Loucy (cell line): Measurements from ENCODE around the gene MRM2.

ENCODE experiments used
- H2AFZ ChIP-seq: fragments of 200-600 bp; sonication (generic); 2 replicates; pipeline ENCODE4 v1.6.0; 2016; ENCODE audit warnings: antibody characterized with exemption, mild to moderate bottlenecking, low read length, moderate library complexity
- H3F3A ChIP-seq: fragments of 200-600 bp; 2 replicates; pipeline ENCODE4 v1.6.0; 2016; ENCODE audit warnings: antibody characterized with exemption, low read depth, mild to moderate bottlenecking
- H3K27me3 ChIP-seq: fragments of 200-600 bp; sonication (generic); 2 replicates; pipeline ENCODE4 v1.6.1; 2014; ENCODE audit warnings: low read length, mild to moderate bottlenecking; ENCODE audit not compliant: insufficient read depth, poor library complexity, severe bottlenecking
- H3K36me3 ChIP-seq: fragments of 200-600 bp; sonication (generic); 2 replicates; pipeline ENCODE4 v1.6.1; 2016; ENCODE audit warnings: low read length; ENCODE audit not compliant: insufficient read depth
- H3K4me1 ChIP-seq: fragments of 200-600 bp; sonication (generic); 2 replicates; pipeline ENCODE4 v1.5.1; 2014; ENCODE audit warnings: low read length, mild to moderate bottlenecking; ENCODE audit not compliant: insufficient read depth, poor library complexity, severe bottlenecking
- H3K4me2 ChIP-seq: fragments of 200-600 bp; sonication (generic); 2 replicates; pipeline ENCODE4 v1.6.0; 2014; ENCODE audit warnings: antibody characterized with exemption, low read length, low read depth, mild to moderate bottlenecking; ENCODE audit not compliant: poor library complexity, severe bottlenecking
- H3K4me3 ChIP-seq: fragments of 200-600 bp; sonication (generic); 2 replicates; pipeline ENCODE4 v1.5.1; 2014; ENCODE audit warnings: low read length, mild to moderate bottlenecking, mixed read lengths; ENCODE audit not compliant: poor library complexity, severe bottlenecking
- H3K79me2 ChIP-seq: fragments of 200-600 bp; sonication (generic); 2 replicates; pipeline ENCODE4 v1.6.1; 2014; ENCODE audit warnings: low read length; ENCODE audit not compliant: insufficient read depth
- H3K9ac ChIP-seq: fragments of 200-600 bp; sonication (generic); 2 replicates; pipeline ENCODE4 v1.6.0; 2014; ENCODE audit warnings: mild to moderate bottlenecking, low read depth, low read length, moderate library complexity; ENCODE audit not compliant: poor library complexity, severe bottlenecking
- H3K9me2 ChIP-seq: fragments of 200-600 bp; sonication (generic); replicated peaks from 2 replicates; pipeline ENCODE4 v1.6.1; 2016; ENCODE audit warnings: low read depth, low read length, mixed read lengths
- H3K9me3 ChIP-seq: fragments of 200-600 bp; sonication (generic); 2 replicates; pipeline ENCODE4 v1.6.1; 2014; ENCODE audit warnings: mild to moderate bottlenecking, antibody characterized with exemption, low read length, low read depth; ENCODE audit not compliant: insufficient read depth
- H4K20me1 ChIP-seq: fragments of 200-600 bp; sonication (generic); 2 replicates; pipeline ENCODE4 v1.6.0; 2014; ENCODE audit warnings: antibody characterized with exemption, low read length, mild to moderate bottlenecking; ENCODE audit not compliant: insufficient read depth, poor library complexity, severe bottlenecking
- EZH2phosphoT487 ChIP-seq: fragments of 200-600 bp; IDR thresholded peaks from 2 replicates; pipeline ENCODE4 v1.6.1; 2018; ENCODE audit warnings: antibody characterized with exemption, mild to moderate bottlenecking, moderate library complexity, borderline replicate concordance
- TF ChIP-seq, protein P1 (sequence below): fragments of 200-600 bp; sonication (generic); conservative IDR thresholded peaks from 2 replicates; pipeline ENCODE4 v1.5.1; 2014; ENCODE audit warnings: mild to moderate bottlenecking, antibody characterized with exemption, low read length

Gene MRM2

DNA sequence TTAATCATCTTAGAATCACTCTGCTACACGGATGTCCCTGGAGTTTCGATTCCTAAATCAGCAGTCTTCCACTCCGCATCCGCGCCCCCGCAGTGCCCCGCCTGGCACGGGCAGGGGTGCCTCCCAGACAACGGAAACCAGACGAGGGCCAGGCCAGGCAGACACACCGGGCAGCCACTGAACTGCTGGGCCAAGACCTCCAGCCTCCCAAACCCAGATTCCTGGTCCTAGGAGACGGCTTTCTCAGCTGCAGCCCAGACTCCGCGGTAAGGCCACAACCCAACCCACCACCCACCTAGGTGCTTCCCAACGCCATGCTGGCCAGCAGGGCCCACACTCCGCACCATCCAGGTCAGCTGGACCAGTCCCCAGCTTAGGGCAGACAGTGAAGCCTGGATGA is 42.5 kb downstream of the MRM2 start:
- no peak for TF ChIP-seq EZH2phosphoT487
- TF ChIP-seq, protein P1, sequence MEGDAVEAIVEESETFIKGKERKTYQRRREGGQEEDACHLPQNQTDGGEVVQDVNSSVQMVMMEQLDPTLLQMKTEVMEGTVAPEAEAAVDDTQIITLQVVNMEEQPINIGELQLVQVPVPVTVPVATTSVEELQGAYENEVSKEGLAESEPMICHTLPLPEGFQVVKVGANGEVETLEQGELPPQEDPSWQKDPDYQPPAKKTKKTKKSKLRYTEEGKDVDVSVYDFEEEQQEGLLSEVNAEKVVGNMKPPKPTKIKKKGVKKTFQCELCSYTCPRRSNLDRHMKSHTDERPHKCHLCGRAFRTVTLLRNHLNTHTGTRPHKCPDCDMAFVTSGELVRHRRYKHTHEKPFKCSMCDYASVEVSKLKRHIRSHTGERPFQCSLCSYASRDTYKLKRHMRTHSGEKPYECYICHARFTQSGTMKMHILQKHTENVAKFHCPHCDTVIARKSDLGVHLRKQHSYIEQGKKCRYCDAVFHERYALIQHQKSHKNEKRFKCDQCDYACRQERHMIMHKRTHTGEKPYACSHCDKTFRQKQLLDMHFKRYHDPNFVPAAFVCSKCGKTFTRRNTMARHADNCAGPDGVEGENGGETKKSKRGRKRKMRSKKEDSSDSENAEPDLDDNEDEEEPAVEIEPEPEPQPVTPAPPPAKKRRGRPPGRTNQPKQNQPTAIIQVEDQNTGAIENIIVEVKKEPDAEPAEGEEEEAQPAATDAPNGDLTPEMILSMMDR, result no peak
- Histone ChIP-seq H3K9me2 (no peaks in the 10 kb centered on the region), H3K9ac (no peak overlapping the region), H3K4me2 (no peak overlapping the region), H3K36me3 (peaks cover 55% of the 10 kb centered on the region; the same call in 1 of the 2 replicates), H3F3A (no peaks in the 10 kb centered on the region), H3K27me3 (no peaks in the 10 kb centered on the region), H3K4me3 (no peak overlapping the region), H3K4me1 (no peaks in the 10 kb centered on the region), H2AFZ (no peak overlapping the region), H3K9me3 (peaks cover 8% of the 10 kb centered on the region; the same call in 1 of the 2 replicates), H4K20me1 (no peaks in the 10 kb centered on the region), H3K79me2 (peaks cover 17% of the 10 kb centered on the region; the same call in 1 of the 2 replicates)

DNA sequence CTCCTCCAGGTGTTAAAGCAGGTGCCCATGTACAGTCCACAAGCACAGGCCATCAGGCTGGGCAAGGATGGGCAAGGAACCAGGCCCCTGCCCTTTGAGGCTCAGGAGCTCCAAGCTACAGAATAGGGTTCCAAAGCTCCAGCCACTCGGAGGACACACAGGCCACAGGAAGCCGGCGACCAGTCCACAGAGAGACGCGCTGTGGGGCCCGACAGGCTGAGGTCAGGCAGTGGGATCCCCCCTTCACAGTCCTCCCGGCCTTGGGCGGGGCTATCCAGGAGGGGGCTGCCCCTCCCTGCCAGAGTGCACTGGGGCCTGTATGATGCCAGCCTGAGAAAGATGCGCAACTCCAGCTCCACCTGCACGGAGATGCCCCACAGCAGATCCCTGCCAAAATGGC is 43.2 kb downstream of the MRM2 start:
- Histone ChIP-seq H3K36me3 (peaks cover 55% of the 10 kb centered on the region; the same call in 1 of the 2 replicates), H3K27me3 (no peaks in the 10 kb centered on the region), H3K4me3 (no peak overlapping the region), H3K9ac (no peak overlapping the region), H3K9me3 (peaks cover 8% of the 10 kb centered on the region; the same call in 1 of the 2 replicates), H2AFZ (no peak overlapping the region), H3F3A (no peaks in the 10 kb centered on the region), H3K4me1 (no peaks in the 10 kb centered on the region), H3K4me2 (no peak overlapping the region), H3K9me2 (no peaks in the 10 kb centered on the region), H3K79me2 (peaks cover 24% of the 10 kb centered on the region; the same call in 1 of the 2 replicates), H4K20me1 (no peaks in the 10 kb centered on the region)
- TF ChIP-seq, protein P1, result no peak
- TF ChIP-seq EZH2phosphoT487, result no peak

DNA sequence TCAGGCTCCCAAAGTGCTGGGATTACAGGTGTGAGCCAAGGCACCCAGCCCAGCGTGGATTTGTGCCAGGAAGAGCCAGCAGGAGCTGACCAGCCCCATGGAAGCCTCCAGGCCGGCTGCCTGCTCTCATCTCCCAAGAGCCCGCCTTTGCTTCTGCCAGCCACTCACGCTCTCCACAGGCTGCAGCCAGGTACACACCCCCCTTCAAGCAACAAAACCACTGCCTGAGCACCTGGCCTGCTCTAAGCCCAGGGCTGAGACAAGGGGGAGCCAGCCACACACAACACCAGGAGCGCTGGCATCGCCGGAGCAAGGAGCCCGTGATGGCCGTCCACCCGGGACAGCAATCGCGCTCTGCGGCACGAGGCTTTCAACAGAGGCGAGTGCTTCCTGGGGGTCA is 43.8 kb downstream of the MRM2 start:
- H3K27me3 ChIP-seq, result no peaks in the 10 kb centered on the region
- no peak for TF ChIP-seq EZH2phosphoT487
- H3K4me3 ChIP-seq, result no peak overlapping the region
- no peaks in the 10 kb centered on the region for H3K9me2 ChIP-seq
- H3K4me2 ChIP-seq, result no peak overlapping the region
- peaks cover 24% of the 10 kb centered on the region; the same call in 1 of the 2 replicates for H3K79me2 ChIP-seq
- H3F3A ChIP-seq, result no peaks in the 10 kb centered on the region
- no peaks in the 10 kb centered on the region for H4K20me1 ChIP-seq
- H3K4me1 ChIP-seq, result no peaks in the 10 kb centered on the region
- H2AFZ ChIP-seq, result no peak overlapping the region
- H3K36me3 ChIP-seq, result peaks cover 60% of the 10 kb centered on the region; the same call in 1 of the 2 replicates
- H3K9ac ChIP-seq, result no peak overlapping the region
- peaks cover 8% of the 10 kb centered on the region; the same call in 1 of the 2 replicates for H3K9me3 ChIP-seq
